Stimulated activated CD8-positive, alpha-beta memory T cell treated with anti-CD3 and anti-CD28 coated beads, Interleukin-15, amount 100 ng/mL, for 24 hours (primary cell): Measurements from ENCODE around the gene NEK6.
"Not testable (repeated sequence)": the region's sequence is repeated elsewhere in the genome, so short reads cannot be mapped to it uniquely, and the experiment has no call there.

Experiments used
- DNase-seq: peaks from one replicate; pipeline ENCODE4 v3.0.0-alpha.2; 2020; ENCODE audit warnings: low read depth

The NEK6 gene

GRCh38 chr9:124228516-124228915, 29.2 kb upstream of the NEK6 start:
- DNase-seq = no peak

GRCh38 chr9:124231095-124231737, 26.5 kb upstream of the NEK6 start:
- DNase-seq = no peak

- no peak for DNase-seq
Measured at GRCh38 chr9:124238546-124239140, 19.1 kb upstream of the NEK6 start.

- DNase-seq = no peak
Measured at GRCh38 chr9:124239249-124240073, 18.3 kb upstream of the NEK6 start.

- DNase-seq = no peak
Measured at GRCh38 chr9:124242331-124243194, 15.2 kb upstream of the NEK6 start.

- DNase-seq = not testable (repeated sequence)
Measured at GRCh38 chr9:124247393-124247792, 10.4 kb upstream of the NEK6 start.

- no peak for DNase-seq
Measured at GRCh38 chr9:124248066-124248465, 9.7 kb upstream of the NEK6 start.

- no peak for DNase-seq
Measured at GRCh38 chr9:124248960-124249359, 8.8 kb upstream of the NEK6 start.

- DNase-seq = no peak
Measured at GRCh38 chr9:124251204-124251603, 6.5 kb upstream of the NEK6 start.

- DNase-seq = no peak
Measured at GRCh38 chr9:124251605-124252378, 6.0 kb upstream of the NEK6 start.

GRCh38 chr9:124252878-124253277, 4.9 kb upstream of the NEK6 start:
- DNase-seq = not testable (repeated sequence)

GRCh38 chr9:124254261-124254682, 3.5 kb upstream of the NEK6 start:
- DNase-seq = no peak

GRCh38 chr9:124255222-124255621, 2.5 kb upstream of the NEK6 start:
- no peak for DNase-seq

GRCh38 chr9:124256517-124257069, 1.2 kb upstream of the NEK6 start:
- DNase-seq = no peak

- no peak for DNase-seq
Measured at GRCh38 chr9:124257070-124257843, 492 bp upstream of the NEK6 start.

GRCh38 chr9:124258607-124259157, 933 bp downstream of the NEK6 start:
- no peak for DNase-seq

GRCh38 chr9:124259158-124259808, 1.5 kb downstream of the NEK6 start:
- no peak for DNase-seq

GRCh38 chr9:124260769-124261603, 3.2 kb downstream of the NEK6 start:
- DNase-seq = no peak
